Transverse colon (tissue), 4 donors: ENCODE results near the gene MZB1. TPM values are rescaled to one million over a fixed set of nuclear protein-coding genes. Genes with fewer than 3 reads are reported as not detected.
A peak's percentile ranks its signal among the peaks of the same experiment; 100 is the strongest.

Source experiments
- DNase-seq: peaks from one replicate; pipeline ENCODE4 v3.0.0-alpha.2; 2019
- H3K27ac ChIP-seq, 4 donors: fragments of 200-600 bp; sonication (generic); 2 replicates each; pipeline ENCODE4 v1.5.1; 2016 to 2018; ENCODE audit warnings: inconsistent platforms in 4 of 4
- H3K27me3 ChIP-seq: fragments of 200-600 bp; sonication (generic); 2 replicates; pipeline ENCODE4 v1.5.1; 2017; ENCODE audit warnings: inconsistent platforms
- H3K36me3 ChIP-seq, 4 donors: fragments of 200-600 bp; sonication (generic); 2 replicates each; pipeline ENCODE4 v1.5.1; 2017 to 2019; ENCODE audit warnings: inconsistent platforms in 4 of 4
- H3K4me1 ChIP-seq, 4 donors: fragments of 200-600 bp; sonication (generic); 2 replicates each; pipeline ENCODE4 v1.5.1; 2017 to 2020; ENCODE audit warnings: inconsistent platforms in 4 of 4
- H3K4me3 ChIP-seq, 4 donors: fragments of 200-600 bp; sonication (generic); 1 replicate in 1 of 4; 2 replicates in 3 of 4; pipeline versions ENCODE4 v1.5.1 to v1.6.1; 2017 to 2019; ENCODE audit warnings: inconsistent platforms in 4 of 4
- H3K9me3 ChIP-seq, 2 donors: fragments of 200-600 bp; sonication (generic); 2 replicates each; pipeline ENCODE4 v1.5.1; 2017 to 2019; ENCODE audit warnings: inconsistent platforms in 2 of 2
- CTCF ChIP-seq, 5 experiments: fragments of 200-600 bp in 3 of 5; fragments of 450-650 bp in 2 of 5; sonication (generic) in 3 of 5; IDR thresholded peaks; 1 replicate in 2 of 5; 2 replicates in 3 of 5; pipeline ENCODE4 v1.5.1; 2016 to 2017; ENCODE audit warnings: antibody characterized with exemption in 5 of 5, inconsistent platforms in 3 of 5, mild to moderate bottlenecking in 2 of 5, moderate library complexity in 1 of 5
- EP300 ChIP-seq: sonication (generic); formaldehyde crosslinking; IDR thresholded peaks from one replicate; pipeline ENCODE4 v1.6.1; 2017; ENCODE audit warnings: antibody characterized with exemption, low read depth
- POLR2A ChIP-seq: fragments of 450-650 bp; IDR thresholded peaks from one replicate; pipeline ENCODE4 v1.6.1; 2016; ENCODE audit warnings: antibody characterized with exemption, mild to moderate bottlenecking, moderate library complexity
- POLR2AphosphoS5 ChIP-seq, 3 donors: sonication (generic); formaldehyde crosslinking; IDR thresholded peaks; one replicate each; pipeline ENCODE4 v1.6.1; 2016; ENCODE audit warnings: antibody characterized with exemption in 3 of 3
- WGBS, 2 donors: methylation state at CpG; one replicate each; pipeline ENCODE4 v1.1.5; 2018; ENCODE audit warnings: low coverage in 1 of 2; 5-methylcytosine and 5-hydroxymethylcytosine counted together
- in situ Hi-C, 4 donors: fragments of 200-750 bp; cut with MboI; loops; one replicate each; pipeline versions ENCODE4 v1.15.0 to v1.15.1; 2017; ENCODE audit warnings: low sequenced_read_pairs in 3 of 4, low pct_ligation_motif_present in 1 of 4, low pct_unique_long_range_greater_than_20kb in 1 of 4
- intact Hi-C: fragments of 100-400 bp; cut with DNase I; formaldehyde crosslinking; loops from one replicate; pipeline ENCODE4 v1.15.1; 2023; ENCODE audit warnings: low total_unique reads
- total RNA-seq, 4 donors: library from RNA; depleted of rRNA; stranded (reverse); fragments of >200 nt; gene quantifications; one replicate each; pipeline ENCODE4 v1.1.0, GENCODE V29; 2016

MZB1 gene
- total RNA-seq, 4 donors from 2014 or later = 4.0 to 39.2 TPM; not detected in 2

DNA sequence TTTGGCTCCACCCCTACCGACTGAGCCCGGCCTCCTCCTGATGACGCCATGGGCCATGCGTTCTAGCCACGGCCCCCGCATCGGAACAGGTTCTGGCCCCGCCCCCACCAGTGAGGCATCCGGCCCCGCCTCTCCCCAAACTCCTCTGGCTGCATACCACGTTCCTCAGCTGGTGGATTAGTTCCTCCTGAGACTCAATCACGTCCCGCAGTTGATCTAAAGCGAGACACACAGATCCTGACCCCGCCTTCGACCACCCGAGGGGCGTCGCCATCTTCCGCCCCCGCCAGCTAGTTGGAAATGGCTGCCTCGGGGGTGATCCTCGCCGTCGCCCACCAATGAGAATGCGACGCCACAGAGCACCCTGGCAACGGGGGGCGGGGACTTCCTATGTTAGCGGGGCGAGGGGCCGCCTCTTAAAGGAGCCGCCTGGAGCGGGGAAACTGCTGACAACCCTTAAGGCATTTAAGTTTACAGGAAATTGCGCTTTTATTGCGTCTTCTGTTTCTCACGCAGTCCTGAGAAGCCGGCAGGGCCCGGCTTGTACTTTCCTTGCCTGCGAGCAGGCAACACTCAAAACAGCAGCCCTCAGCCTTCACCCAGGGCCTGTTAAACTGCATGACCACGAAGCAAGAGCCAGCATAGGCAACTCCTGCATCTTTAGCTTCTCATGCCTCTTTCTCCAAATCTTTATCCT is 14.2 kb upstream of the MZB1 start, which contains the start of gene SPATA24:
Gene SPATA24 (minus strand): TSS at position 303 of the 697 bp plus-strand sequence. CDS start 29 bp downstream, at position 274.
- in situ Hi-C loops = no loop called here
- H3K4me3 ChIP-seq = peak within 1 kb of the TSS; percentile 15 to 60 (median 44)
- peak; percentile 98 for DNase-seq
- no peaks in the 10 kb centered on the region for H3K36me3 ChIP-seq
- H3K27ac ChIP-seq = peak within 1 kb of the TSS; percentile 86 to 93 (median 90)
- H3K9me3 ChIP-seq = no peaks in the 10 kb centered on the region
- TF ChIP-seq CTCF (IDR thresholded peaks at IDR 0.05) (no peak), POLR2A (peak; percentile 50), POLR2AphosphoS5 (IDR thresholded peaks at IDR 0.05) (peak; percentile 51 to 63 (median 56))
- WGBS, 2 donors = 0 to 1% methylated on average over 7 to 24 of the region's 41 CpGs
- H3K4me1 ChIP-seq = peaks cover 5 to 16% (median 12%) of the 10 kb centered on the region in 4 donors
- intact Hi-C loops = no loop called here
- H3K27me3 ChIP-seq = no peaks in the 10 kb centered on the region

- TF ChIP-seq CTCF (IDR thresholded peaks at IDR 0.05) = no peak
- no peak for TF ChIP-seq POLR2AphosphoS5 (IDR thresholded peaks at IDR 0.05)
- TF ChIP-seq EP300 = no peak
- TF ChIP-seq POLR2A = no peak
- DNase-seq = no peak
- intact Hi-C loops = no loop called here
- H3K36me3 ChIP-seq = no peaks in the 10 kb centered on the region
- H3K4me3 ChIP-seq = peak overlapping the region; percentile 15 to 60 (median 44)
- no peaks in the 10 kb centered on the region for H3K27me3 ChIP-seq
- in situ Hi-C loops = no loop called here
- peak overlapping the region; percentile 86 to 93 (median 90) for H3K27ac ChIP-seq
- H3K4me1 ChIP-seq = peaks cover 5 to 16% (median 12%) of the 10 kb centered on the region in 4 donors
- H3K9me3 ChIP-seq = no peaks in the 10 kb centered on the region
- WGBS, 2 donors = 16% methylated on average over 7 of the region's 7 CpGs; no CpG with 5 or more reads in 1 of the 2 donors
Observed at GRCh38 chr5:139403418-139403786, 13.7 kb upstream of the MZB1 start.

- Histone ChIP-seq H3K27me3 (no peaks in the 10 kb centered on the region), H3K4me1 (peaks cover 5 to 16% (median 12%) of the 10 kb centered on the region in 4 donors), H3K9me3 (no peaks in the 10 kb centered on the region), H3K4me3 (no peak overlapping the region), H3K36me3 (no peaks in the 10 kb centered on the region), H3K27ac (peak overlapping the region in 2 of 4 donors; percentile 86 to 93)
- in situ Hi-C loops = no loop called here
- DNase-seq = peak; percentile 42
- intact Hi-C loops = no loop called here
- 64% methylated on average over 7 of the region's 7 CpGs; no CpG with 5 or more reads in 1 of the 2 donors for WGBS, 2 donors
- TF ChIP-seq POLR2AphosphoS5 (IDR thresholded peaks at IDR 0.05) (no peak), CTCF (IDR thresholded peaks at IDR 0.05) (peak; percentile 23 to 39 (median 29))
Observed at GRCh38 chr5:139402561-139403158, 12.9 kb upstream of the MZB1 start.

DNA sequence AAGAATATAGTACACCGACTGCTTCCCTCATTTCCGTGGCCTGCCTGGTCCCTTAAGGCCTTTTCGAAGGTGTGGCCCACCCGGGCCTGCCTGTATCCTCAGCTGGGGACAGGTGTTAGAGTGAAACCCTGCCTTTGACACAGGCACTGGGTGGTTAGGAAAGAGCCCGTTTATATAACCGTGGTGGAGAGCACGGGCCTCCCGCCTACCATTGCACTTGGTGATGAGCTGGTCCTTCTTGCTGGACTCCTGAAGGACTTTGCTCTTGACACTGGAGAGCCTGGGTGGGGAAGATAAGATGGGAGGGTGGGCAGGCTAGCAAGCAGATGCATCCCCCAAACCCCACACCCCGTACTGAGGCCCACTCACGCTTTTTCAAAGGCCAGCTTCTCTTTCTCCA is 11.8 kb upstream of the MZB1 start:
- no peak overlapping the region for H3K4me3 ChIP-seq
- no peak for DNase-seq
- H3K9me3 ChIP-seq = no peaks in the 10 kb centered on the region
- WGBS, 2 donors = 89 to 100% methylated on average over 2 to 10 of the region's 10 CpGs
- H3K27me3 ChIP-seq = no peaks in the 10 kb centered on the region
- H3K27ac ChIP-seq = no peak overlapping the region
- intact Hi-C loops = no loop called here
- peaks cover 5 to 16% (median 12%) of the 10 kb centered on the region in 4 donors for H3K4me1 ChIP-seq
- H3K36me3 ChIP-seq = no peaks in the 10 kb centered on the region
- no peak for TF ChIP-seq EP300
- no peak for TF ChIP-seq CTCF (IDR thresholded peaks at IDR 0.05)
- no peak for TF ChIP-seq POLR2AphosphoS5 (IDR thresholded peaks at IDR 0.05)
- in situ Hi-C loops = no loop called here
